Measurements from ENCODE around the gene BRDT.

The BRDT gene

DNA sequence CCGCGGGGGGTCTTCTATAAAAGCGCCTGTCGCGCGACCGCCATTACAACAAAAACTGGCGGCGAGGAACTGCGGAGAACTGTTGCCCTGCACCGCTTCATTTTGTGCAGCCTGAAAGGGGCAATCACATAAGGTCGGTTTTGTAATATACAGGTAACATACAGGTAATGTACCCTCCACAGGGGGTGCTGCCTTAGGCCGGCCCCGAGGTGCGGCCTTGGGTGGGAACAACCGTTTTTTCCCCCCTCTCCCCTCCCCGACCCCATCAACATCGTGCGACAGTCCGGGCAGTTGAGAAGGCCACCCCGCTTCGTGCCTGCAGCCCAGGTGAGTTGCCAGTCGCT, at the start of gene BRDT:
BRDT (plus strand) TSS at position 46 of the 344 bp plus-strand sequence. CDS start 13,354 bp downstream, outside the sequence.
- DNase-seq = no peak

GRCh38 chr1:91900562-91900961, 48.6 kb upstream of the BRDT start:
- DNase-seq = no peak

- DNase-seq = no peak
Observed at GRCh38 chr1:91901231-91901630, 48.0 kb upstream of the BRDT start.

DNA sequence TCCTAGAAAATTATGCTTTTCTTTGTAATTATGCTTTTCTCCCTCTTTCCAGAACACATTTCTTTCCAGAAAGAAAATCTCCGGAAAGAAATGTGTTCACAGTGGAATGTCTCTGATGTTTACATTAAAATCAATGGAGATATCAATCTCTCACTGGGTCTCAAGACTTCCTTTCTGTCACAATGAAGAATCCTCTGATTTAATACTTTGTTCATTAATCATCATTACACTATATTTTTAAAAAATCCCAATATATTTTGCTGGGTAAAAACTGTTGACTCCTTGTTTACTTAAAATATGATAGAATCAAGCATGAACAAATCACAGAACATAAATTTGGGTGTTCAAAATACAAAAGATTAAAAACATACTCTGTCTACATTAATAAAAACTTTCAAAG, 36.9 kb upstream of the BRDT start:
- DNase-seq = no peak

GRCh38 chr1:91913018-91913417, 36.2 kb upstream of the BRDT start:
- no peak for DNase-seq

- DNase-seq = no peak
Observed at GRCh38 chr1:91916046-91916445, 33.2 kb upstream of the BRDT start.

- DNase-seq = no peak
Observed at GRCh38 chr1:91916811-91917460, 32.3 kb upstream of the BRDT start.

GRCh38 chr1:91919962-91920361, 29.2 kb upstream of the BRDT start:
- DNase-seq = no peak

- no peak for DNase-seq
Observed at GRCh38 chr1:91924146-91924545, 25.1 kb upstream of the BRDT start.

GRCh38 chr1:91925644-91926435, 23.4 kb upstream of the BRDT start:
- no peak for DNase-seq

DNA sequence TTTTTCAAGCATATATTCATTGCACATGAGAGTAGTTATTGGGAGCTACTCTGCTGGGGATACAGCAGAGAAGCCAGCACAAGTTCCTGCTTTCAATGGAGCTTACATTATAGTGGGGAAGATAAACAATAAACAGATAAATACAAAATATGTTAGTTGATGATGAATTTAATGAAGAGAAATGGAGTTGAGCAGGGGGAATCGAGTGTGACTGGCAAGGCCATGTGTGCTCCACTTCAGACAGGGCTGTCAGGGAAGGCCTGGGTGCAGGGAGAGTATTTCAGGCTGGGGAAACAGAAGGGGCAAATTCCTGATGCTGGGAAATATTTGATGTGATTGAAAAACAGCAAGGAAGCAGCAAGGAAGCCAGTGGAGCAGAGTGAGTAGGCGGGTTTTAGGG, 21.2 kb upstream of the BRDT start:
- DNase-seq = no peak

DNA sequence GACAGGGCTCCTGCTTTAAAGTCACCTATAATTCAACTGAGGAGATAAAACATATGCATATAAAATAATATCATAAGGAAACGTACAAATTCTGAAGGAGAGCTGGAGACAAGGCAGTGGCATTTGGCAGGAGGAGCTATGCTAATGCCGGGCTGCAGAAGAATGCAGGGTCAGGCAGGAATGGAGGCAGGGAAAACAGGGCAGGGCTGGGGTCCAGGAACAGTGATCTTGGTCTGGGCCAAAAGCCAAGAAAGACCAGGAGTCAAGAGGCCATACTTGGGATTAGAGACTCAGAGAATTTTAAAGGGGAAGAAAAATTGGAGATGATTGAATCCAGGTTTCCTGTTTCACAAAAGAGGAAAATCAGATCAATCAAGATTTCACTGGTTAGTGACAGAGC, 20.0 kb upstream of the BRDT start:
- DNase-seq = no peak

DNA sequence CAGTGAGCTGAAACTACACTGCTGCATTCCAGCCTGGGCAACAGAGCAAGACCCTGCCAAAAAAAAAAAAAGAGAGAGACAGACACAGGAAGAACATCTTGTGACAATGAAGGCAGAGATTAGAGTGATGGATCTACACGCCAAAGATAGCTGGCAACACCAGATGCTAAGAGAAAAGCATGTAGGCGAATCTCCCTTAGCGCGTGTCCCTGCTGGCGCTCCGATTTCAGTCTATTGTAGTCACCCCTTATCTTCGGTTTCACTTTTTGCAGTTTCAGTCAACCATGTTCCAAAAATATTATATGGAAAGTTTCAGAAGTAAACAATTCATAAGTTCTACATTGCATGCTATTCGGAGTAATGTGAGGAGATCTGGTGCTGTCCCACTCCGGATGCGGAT, 11.6 kb upstream of the BRDT start:
- no peak for DNase-seq

DNA sequence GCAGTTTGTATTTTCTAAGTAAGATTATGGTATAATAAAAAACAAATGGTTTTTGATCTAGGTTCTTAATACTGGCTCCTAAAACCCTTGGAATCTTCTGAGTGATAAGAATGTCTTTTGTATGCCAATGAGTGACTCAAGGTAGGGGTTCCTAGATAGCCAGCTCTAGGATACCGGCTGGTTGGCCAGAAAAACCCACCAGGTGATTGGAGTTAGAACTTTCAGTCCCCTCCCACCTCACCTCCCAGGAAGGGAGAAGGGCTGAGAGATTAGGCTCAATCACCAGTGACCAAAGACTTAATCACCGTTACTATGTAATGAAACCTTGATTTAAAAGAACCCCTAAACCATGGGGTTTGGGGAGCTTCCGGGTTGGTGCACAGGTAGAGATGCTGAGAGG, 8.7 kb upstream of the BRDT start:
- DNase-seq = no peak

GRCh38 chr1:91944087-91944486, 5.1 kb upstream of the BRDT start:
- no peak for DNase-seq

- peak; percentile 31 for DNase-seq
Observed at GRCh38 chr1:91948097-91948496, 1.1 kb upstream of the BRDT start.

DNA sequence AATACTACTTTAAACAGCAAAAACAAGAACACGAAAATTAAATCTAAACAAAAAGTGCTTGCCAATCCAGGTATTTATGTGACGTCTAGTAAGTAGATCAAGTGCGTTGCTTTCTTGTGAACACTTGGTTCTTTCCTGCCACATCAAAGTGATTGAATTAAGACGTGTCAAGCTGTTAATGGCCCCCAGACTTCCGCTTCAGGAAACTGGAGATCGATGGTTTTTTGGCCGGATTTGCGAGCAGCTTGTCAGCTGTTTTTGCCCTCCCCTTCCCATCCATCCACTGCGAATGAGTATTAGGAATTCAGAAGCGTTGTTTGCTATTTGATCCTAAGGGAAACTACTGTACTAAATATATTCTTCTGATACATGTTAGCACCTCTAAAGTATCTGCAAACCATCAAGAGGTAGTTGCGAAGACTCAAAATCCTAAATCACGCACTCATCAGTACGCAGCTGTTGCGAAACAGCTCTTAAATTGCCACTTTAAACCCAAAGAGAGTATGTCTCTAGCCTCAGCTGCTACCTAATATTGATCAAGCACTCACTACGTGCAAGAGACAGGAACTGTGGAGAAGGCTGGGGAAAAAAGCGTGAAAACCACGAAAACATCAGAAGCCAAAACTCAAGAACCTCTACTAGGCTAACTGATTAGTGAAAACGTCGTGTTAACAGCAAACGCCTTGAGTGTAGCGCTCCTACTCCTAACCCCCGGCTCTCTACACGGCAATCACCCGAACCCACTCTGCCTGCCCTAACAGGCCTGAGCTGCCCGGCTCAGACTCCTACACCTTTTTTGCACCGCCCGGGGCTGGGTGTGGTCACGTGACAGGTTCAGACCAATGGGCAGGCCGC, 473 bp upstream of the BRDT start:
- peak; percentile 79 for DNase-seq

DNA sequence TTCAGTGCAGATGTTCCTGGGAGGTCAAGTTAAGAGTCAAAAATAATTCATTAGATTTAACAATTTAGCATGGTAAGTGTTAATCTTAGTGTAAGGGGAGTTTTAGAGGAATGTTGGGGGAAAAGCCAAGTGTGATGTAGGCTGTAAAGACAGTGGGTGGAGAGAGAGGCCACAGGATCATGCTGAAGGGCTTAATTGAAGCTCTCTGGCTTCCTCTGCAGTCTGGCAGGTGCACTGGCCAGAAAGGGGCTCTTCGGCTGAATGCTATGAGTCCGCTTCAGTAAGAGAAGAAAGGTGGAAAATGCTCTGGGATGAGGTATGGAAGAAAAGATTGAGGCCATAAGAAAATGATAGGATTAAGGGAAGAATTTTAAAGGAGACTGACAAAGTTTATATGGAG, 3.0 kb downstream of the BRDT start:
- DNase-seq = no peak

DNA sequence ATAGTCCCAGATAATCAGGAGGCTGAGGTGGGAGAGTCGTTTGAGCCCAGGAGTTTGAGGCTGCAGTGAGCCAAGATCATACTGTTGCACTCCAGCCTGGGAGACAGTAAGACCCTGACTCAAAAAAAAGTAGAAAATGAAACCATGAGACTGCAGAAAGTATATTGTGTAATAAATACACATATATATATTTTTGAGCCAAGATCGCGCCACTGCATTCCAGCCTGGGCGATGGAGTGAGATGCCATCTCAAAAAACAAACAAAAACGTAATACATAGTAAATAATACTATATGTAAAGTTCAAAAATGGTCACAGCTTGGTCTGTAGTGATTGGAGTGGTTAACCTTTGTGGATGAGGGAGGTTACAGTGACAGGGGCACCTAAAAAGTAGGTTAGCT, 9.7 kb downstream of the BRDT start:
- no peak for DNase-seq

DNA sequence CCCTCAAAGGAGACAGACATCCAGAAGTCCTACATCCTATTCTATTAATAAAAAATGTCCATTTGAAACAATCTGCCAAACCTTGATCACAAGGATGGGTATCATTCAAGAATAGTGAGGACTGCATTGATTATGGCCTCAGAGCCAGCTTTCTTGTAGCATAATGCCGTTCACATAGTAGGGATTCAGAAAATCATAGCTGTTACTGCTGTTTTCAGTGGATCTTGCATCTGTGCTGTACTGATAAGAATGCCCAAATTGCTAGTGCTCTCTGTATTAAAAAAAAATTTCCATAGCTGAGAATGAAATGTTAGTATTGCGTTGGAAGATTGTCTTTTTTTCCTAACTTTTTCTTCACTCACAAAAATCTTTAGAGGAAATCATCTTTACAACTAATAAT, 19.1 kb downstream of the BRDT start:
- no peak for DNase-seq

- DNase-seq = no peak
Observed at GRCh38 chr1:91979383-91979782, 30.2 kb downstream of the BRDT start.

DNA sequence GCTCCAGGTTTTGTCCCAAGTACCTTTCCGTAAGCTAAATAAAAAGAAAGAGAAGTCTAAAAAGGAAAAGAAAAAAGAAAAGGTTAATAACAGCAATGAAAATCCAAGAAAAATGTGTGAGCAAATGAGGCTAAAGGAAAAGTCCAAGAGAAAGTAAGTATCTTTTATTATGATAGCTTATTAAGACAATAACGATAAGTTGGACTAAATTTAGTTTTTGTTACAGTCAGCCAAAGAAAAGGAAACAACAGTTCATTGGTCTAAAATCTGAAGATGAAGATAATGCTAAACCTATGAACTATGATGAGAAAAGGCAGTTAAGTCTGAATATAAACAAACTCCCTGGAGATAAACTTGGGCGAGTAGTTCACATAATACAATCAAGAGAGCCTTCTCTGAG, 31.5 kb downstream of the BRDT start:
- DNase-seq = no peak

DNA sequence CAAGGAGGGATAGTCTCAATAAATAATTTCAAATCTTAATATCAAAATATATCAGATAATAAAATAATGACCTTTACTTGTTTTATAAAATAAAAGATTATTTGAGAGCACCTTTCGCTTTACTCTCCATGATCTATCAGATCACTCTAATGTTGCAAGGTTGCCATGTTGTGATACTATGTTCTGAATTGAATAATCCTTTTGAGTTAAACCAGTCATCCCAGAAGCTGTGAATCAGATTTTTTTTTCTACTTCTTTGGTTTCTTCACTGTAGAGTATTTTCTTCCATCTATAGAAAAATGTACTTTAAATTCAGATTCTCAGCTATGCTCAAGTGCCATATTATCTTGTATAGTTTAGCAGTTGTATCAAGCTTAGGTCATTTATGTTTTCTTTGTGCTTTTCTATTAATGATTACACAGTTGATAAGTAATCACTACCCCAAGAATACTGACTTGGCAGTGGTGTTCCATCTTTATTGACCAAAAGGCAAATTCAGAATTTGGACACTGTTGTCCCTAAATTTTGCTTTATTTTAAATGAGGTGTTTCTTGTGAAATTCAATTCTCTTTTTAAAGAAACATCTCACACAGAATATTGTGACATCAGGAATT, 32.9 kb downstream of the BRDT start:
- no peak for DNase-seq

All from CD4-positive, alpha-beta T cell treated with Interleukin-4 for 4 hours (primary cell).